Smooth muscle cell (in vitro differentiated cells): ENCODE data around the gene CACNA1B. TPM values are rescaled to one million over a fixed set of nuclear protein-coding genes. Genes with fewer than 3 reads are reported as not detected.

ENCODE experiments used
- DNase-seq: peaks from one replicate; lab custom pipeline; 2025; ENCODE audit not compliant: unreplicated experiment; lab: John Stamatoyannopoulos, UW
- H2AFZ ChIP-seq: fragments of 200-600 bp; sonication (generic); 2 replicates; pipeline ENCODE4 v1.6.0; 2016; ENCODE audit warnings: antibody characterized with exemption, low read depth, mild to moderate bottlenecking
- H3F3A ChIP-seq: fragments of 200-600 bp; sonication (generic); 2 replicates; pipeline ENCODE4 v1.6.0; 2017; ENCODE audit warnings: antibody characterized with exemption, low read depth
- H3K27ac ChIP-seq: fragments of 200-600 bp; sonication (generic); 2 replicates; pipeline ENCODE4 v1.5.1; 2016; ENCODE audit warnings: low read depth, mild to moderate bottlenecking
- H3K27me3 ChIP-seq: fragments of 200-600 bp; sonication (generic); 2 replicates; pipeline ENCODE4 v1.6.1; 2016; ENCODE audit warnings: low read depth, mild to moderate bottlenecking
- H3K36me3 ChIP-seq: fragments of 200-600 bp; sonication (generic); 2 replicates; pipeline ENCODE4 v1.5.1; 2016; ENCODE audit warnings: low read depth
- H3K4me1 ChIP-seq: fragments of 200-600 bp; sonication (generic); 2 replicates; pipeline ENCODE4 v1.5.1; 2016; ENCODE audit warnings: low read depth
- H3K4me2 ChIP-seq: fragments of 200-600 bp; sonication (generic); 2 replicates; pipeline ENCODE4 v1.6.0; 2016; ENCODE audit warnings: mild to moderate bottlenecking
- H3K4me3 ChIP-seq: fragments of 200-600 bp; sonication (generic); 2 replicates; pipeline ENCODE4 v1.5.1; 2016; ENCODE audit warnings: mild to moderate bottlenecking
- H3K79me2 ChIP-seq: fragments of 200-600 bp; sonication (generic); 2 replicates; pipeline ENCODE4 v1.6.0; 2016; ENCODE audit warnings: low read depth, mild to moderate bottlenecking
- H3K9ac ChIP-seq: fragments of 200-600 bp; sonication (generic); 2 replicates; pipeline ENCODE4 v1.6.0; 2016; ENCODE audit warnings: low read depth
- H3K9me3 ChIP-seq: fragments of 200-600 bp; sonication (generic); replicated peaks from 2 replicates; pipeline ENCODE4 v1.5.1; 2016; ENCODE audit warnings: low read depth
- H4K20me1 ChIP-seq: fragments of 200-600 bp; sonication (generic); 2 replicates; pipeline ENCODE4 v1.6.0; 2016; ENCODE audit warnings: low read depth
- CTCF ChIP-seq: fragments of 200-600 bp; sonication (generic); IDR thresholded peaks from 2 replicates; pipeline ENCODE4 v1.5.1; 2017; ENCODE audit warnings: borderline replicate concordance, mild to moderate bottlenecking, antibody characterized with exemption; ENCODE audit not compliant: insufficient read depth, poor library complexity, severe bottlenecking
- WGBS: methylation state at CpG from one replicate; pipeline ENCODE4 v1.1.7; 2016; ENCODE audit warnings: low lambda C conversion rate; 5-methylcytosine and 5-hydroxymethylcytosine counted together
- polyA plus RNA-seq: library from polyadenylated mRNA; unstranded; fragments of >200 nt; fragmentation: Nextera tagmentation; extraction: Ambion mirVana; gene quantifications from 2 replicates; pipeline ENCODE4 v1.2.1, GENCODE V29; 2016
- total RNA-seq: library from RNA; depleted of rRNA; stranded (reverse); fragments of >200 nt; gene quantifications from 2 replicates; pipeline ENCODE4 v1.2.3, GENCODE V29; 2014

Gene CACNA1B
- total and polyA plus RNA-seq, 2 experiments from 2014 or later, result 0.09 to 0.23 TPM

GRCh38 chr9:138047469-138048040 lies 170.0 kb downstream of the CACNA1B start:
- H3K4me2 ChIP-seq, result no peak overlapping the region
- TF ChIP-seq CTCF, result no peak
- H3K27ac ChIP-seq, result no peak overlapping the region
- H4K20me1 ChIP-seq, result no peaks in the 10 kb centered on the region
- H3K9ac ChIP-seq, result no peak overlapping the region
- no peak overlapping the region for H2AFZ ChIP-seq
- no peaks in the 10 kb centered on the region for H3K36me3 ChIP-seq
- 90% methylated on average over 8 of the region's 8 CpGs for WGBS
- no peaks in the 10 kb centered on the region for H3F3A ChIP-seq
- no peaks in the 10 kb centered on the region for H3K79me2 ChIP-seq
- H3K4me1 ChIP-seq, result no peaks in the 10 kb centered on the region
- no peak overlapping the region for H3K4me3 ChIP-seq
- no peaks in the 10 kb centered on the region for H3K27me3 ChIP-seq
- no peak for DNase-seq
- H3K9me3 ChIP-seq, result no peaks in the 10 kb centered on the region

GRCh38 chr9:138048184-138048583 lies 170.6 kb downstream of the CACNA1B start:
- Histone ChIP-seq H3K9me3 (no peaks in the 10 kb centered on the region), H3K9ac (no peak overlapping the region), H3K36me3 (no peaks in the 10 kb centered on the region), H4K20me1 (no peaks in the 10 kb centered on the region), H3K4me3 (no peak overlapping the region), H3K27ac (no peak overlapping the region), H3K79me2 (no peaks in the 10 kb centered on the region), H3F3A (no peaks in the 10 kb centered on the region), H3K4me2 (no peak overlapping the region), H2AFZ (no peak overlapping the region), H3K4me1 (no peaks in the 10 kb centered on the region), H3K27me3 (no peaks in the 10 kb centered on the region)
- TF ChIP-seq CTCF, result no peak
- 90% methylated on average over 7 of the region's 7 CpGs for WGBS
- DNase-seq, result no peak

GRCh38 chr9:138049085-138049778 lies 171.7 kb downstream of the CACNA1B start:
- Histone ChIP-seq H3K27ac (no peak overlapping the region), H4K20me1 (no peaks in the 10 kb centered on the region), H3K9ac (no peak overlapping the region), H3K36me3 (no peaks in the 10 kb centered on the region), H3K27me3 (no peaks in the 10 kb centered on the region), H3K4me2 (no peak overlapping the region), H3K79me2 (no peaks in the 10 kb centered on the region), H2AFZ (no peak overlapping the region), H3F3A (no peaks in the 10 kb centered on the region), H3K4me3 (no peak overlapping the region), H3K4me1 (no peaks in the 10 kb centered on the region), H3K9me3 (no peaks in the 10 kb centered on the region)
- DNase-seq, result no peak
- 93% methylated on average over 15 of the region's 21 CpGs for WGBS
- TF ChIP-seq CTCF, result no peak
